Tibial nerve (tissue), 4 donors: Measurements from ENCODE around the gene DHCR7.

Source experiments
- EP300 ChIP-seq, 2 donors: sonication (generic); formaldehyde crosslinking; IDR thresholded peaks; one replicate each; pipeline ENCODE4 v1.6.1; 2017; ENCODE audit warnings: antibody characterized with exemption in 2 of 2, mild to moderate bottlenecking in 1 of 2
- POLR2A ChIP-seq, 2 donors: fragments of 450-650 bp; IDR thresholded peaks; one replicate each; pipeline ENCODE4 v1.6.1; 2017; ENCODE audit warnings: antibody characterized with exemption in 2 of 2, mild to moderate bottlenecking in 2 of 2, moderate library complexity in 2 of 2
- TF ChIP-seq, protein P1 (sequence below), 5 experiments: fragments of 200-600 bp in 3 of 5; fragments of 450-650 bp in 2 of 5; sonication (generic) in 3 of 5; IDR thresholded peaks; one replicate each; pipeline ENCODE4 v1.5.1; 2016 to 2019; ENCODE audit warnings: antibody characterized with exemption in 5 of 5, mild to moderate bottlenecking in 3 of 5, moderate library complexity in 2 of 5

- TF ChIP-seq, protein P1, sequence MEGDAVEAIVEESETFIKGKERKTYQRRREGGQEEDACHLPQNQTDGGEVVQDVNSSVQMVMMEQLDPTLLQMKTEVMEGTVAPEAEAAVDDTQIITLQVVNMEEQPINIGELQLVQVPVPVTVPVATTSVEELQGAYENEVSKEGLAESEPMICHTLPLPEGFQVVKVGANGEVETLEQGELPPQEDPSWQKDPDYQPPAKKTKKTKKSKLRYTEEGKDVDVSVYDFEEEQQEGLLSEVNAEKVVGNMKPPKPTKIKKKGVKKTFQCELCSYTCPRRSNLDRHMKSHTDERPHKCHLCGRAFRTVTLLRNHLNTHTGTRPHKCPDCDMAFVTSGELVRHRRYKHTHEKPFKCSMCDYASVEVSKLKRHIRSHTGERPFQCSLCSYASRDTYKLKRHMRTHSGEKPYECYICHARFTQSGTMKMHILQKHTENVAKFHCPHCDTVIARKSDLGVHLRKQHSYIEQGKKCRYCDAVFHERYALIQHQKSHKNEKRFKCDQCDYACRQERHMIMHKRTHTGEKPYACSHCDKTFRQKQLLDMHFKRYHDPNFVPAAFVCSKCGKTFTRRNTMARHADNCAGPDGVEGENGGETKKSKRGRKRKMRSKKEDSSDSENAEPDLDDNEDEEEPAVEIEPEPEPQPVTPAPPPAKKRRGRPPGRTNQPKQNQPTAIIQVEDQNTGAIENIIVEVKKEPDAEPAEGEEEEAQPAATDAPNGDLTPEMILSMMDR (IDR thresholded peaks at IDR 0.05): no peak
- TF ChIP-seq EP300 (IDR thresholded peaks at IDR 0.05) (no peak), POLR2A (IDR thresholded peaks at IDR 0.05) (no peak)
These were observed 6.9 kb downstream of the DHCR7 start for GRCh38 chr11:71441251-71441650.
